Measurements from ENCODE around the gene WDR20.

The WDR20 gene

GRCh38 chr14:102196902-102197230 is 57.2 kb downstream of the WDR20 start:
- Histone ChIP-seq H3K36me3 (ENCODE audit: low read length) (peaks cover 5% of the 10 kb centered on the region; the same call in 1 of the 2 replicates), H2AFZ (ENCODE audit: low read depth, low read length, severe bottlenecking) (no peak overlapping the region), H3K9ac (ENCODE audit: low read length) (no peak overlapping the region), H3K27ac (ENCODE audit: low read depth, low read length) (no peak overlapping the region), H3K4me3 (ENCODE audit: insufficient read depth, low read length, poor library complexity, severe bottlenecking) (no peak overlapping the region), H3K4me2 (ENCODE audit: low read depth, low read length, poor library complexity, severe bottlenecking) (no peak overlapping the region), H4K20me1 (ENCODE audit: low read depth, low read length) (no peaks in the 10 kb centered on the region), H3K9me2 (replicated peaks; ENCODE audit: insufficient read depth, low read length) (no peaks in the 10 kb centered on the region), H3K9me3 (ENCODE audit: insufficient read depth, low read length) (no peaks in the 10 kb centered on the region), H3F3A (ENCODE audit: insufficient read depth) (peaks cover 3% of the 10 kb centered on the region; the same call in 1 of the 2 replicates), H3K27me3 (ENCODE audit: low read length) (no peaks in the 10 kb centered on the region), H3K79me2 (ENCODE audit: insufficient read depth, low read length) (peaks cover 35% of the 10 kb centered on the region)
- TF ChIP-seq CTCF (IDR thresholded peaks at IDR 0.05; ENCODE audit: insufficient read depth, low read length, poor library complexity, severe bottlenecking) (no peak), EZH2phosphoT487 (conservative IDR thresholded peaks at IDR 0.05; ENCODE audit: low read length) (no peak)

GRCh38 chr14:102197317-102197853 is 57.7 kb downstream of the WDR20 start:
- peaks cover 37% of the 10 kb centered on the region for H3K79me2 ChIP-seq (ENCODE audit: insufficient read depth, low read length)
- no peaks in the 10 kb centered on the region for H4K20me1 ChIP-seq (ENCODE audit: low read depth, low read length)

GRCh38 chr14:102200690-102201352 is 61.1 kb downstream of the WDR20 start:
- Histone ChIP-seq H3K36me3 (ENCODE audit: low read length) (no peaks in the 10 kb centered on the region), H3K27me3 (ENCODE audit: low read length) (no peaks in the 10 kb centered on the region), H3K4me2 (ENCODE audit: low read depth, low read length, poor library complexity, severe bottlenecking) (no peak overlapping the region), H3K9me2 (replicated peaks; ENCODE audit: insufficient read depth, low read length) (no peaks in the 10 kb centered on the region), H2AFZ (ENCODE audit: low read depth, low read length, severe bottlenecking) (no peak overlapping the region), H3K9ac (ENCODE audit: low read length) (no peak overlapping the region), H3K9me3 (ENCODE audit: insufficient read depth, low read length) (no peaks in the 10 kb centered on the region), H3K27ac (ENCODE audit: low read depth, low read length) (no peak overlapping the region), H4K20me1 (ENCODE audit: low read depth, low read length) (no peaks in the 10 kb centered on the region), H3F3A (ENCODE audit: insufficient read depth) (no peaks in the 10 kb centered on the region), H3K79me2 (ENCODE audit: insufficient read depth, low read length) (peaks cover 19% of the 10 kb centered on the region), H3K4me3 (ENCODE audit: insufficient read depth, low read length, poor library complexity, severe bottlenecking) (no peak overlapping the region)
- TF ChIP-seq EZH2phosphoT487 (conservative IDR thresholded peaks at IDR 0.05; ENCODE audit: low read length) (no peak), CTCF (IDR thresholded peaks at IDR 0.05; ENCODE audit: insufficient read depth, low read length, poor library complexity, severe bottlenecking) (no peak)

More at GRCh38 chr14:102197317-102197853, 57.7 kb downstream of the WDR20 start:
- Histone ChIP-seq H3K9me2 (replicated peaks; ENCODE audit: insufficient read depth, low read length) (no peaks in the 10 kb centered on the region), H3K4me3 (ENCODE audit: insufficient read depth, low read length, poor library complexity, severe bottlenecking) (no peak overlapping the region), H3K36me3 (ENCODE audit: low read length) (peaks cover 5% of the 10 kb centered on the region; the same call in 1 of the 2 replicates), H3K27me3 (ENCODE audit: low read length) (no peaks in the 10 kb centered on the region), H3K9me3 (ENCODE audit: insufficient read depth, low read length) (no peaks in the 10 kb centered on the region), H3K9ac (ENCODE audit: low read length) (no peak overlapping the region), H2AFZ (ENCODE audit: low read depth, low read length, severe bottlenecking) (no peak overlapping the region), H3K27ac (ENCODE audit: low read depth, low read length) (no peak overlapping the region), H3K4me2 (ENCODE audit: low read depth, low read length, poor library complexity, severe bottlenecking) (no peak overlapping the region), H3F3A (ENCODE audit: insufficient read depth) (peaks cover 3% of the 10 kb centered on the region; the same call in 1 of the 2 replicates)
- TF ChIP-seq EZH2phosphoT487 (conservative IDR thresholded peaks at IDR 0.05; ENCODE audit: low read length): no peak
- TF ChIP-seq CTCF (IDR thresholded peaks at IDR 0.05; ENCODE audit: insufficient read depth, low read length, poor library complexity, severe bottlenecking): no peak
